ENCODE data around the gene SMG7.

The SMG7 gene

DNA sequence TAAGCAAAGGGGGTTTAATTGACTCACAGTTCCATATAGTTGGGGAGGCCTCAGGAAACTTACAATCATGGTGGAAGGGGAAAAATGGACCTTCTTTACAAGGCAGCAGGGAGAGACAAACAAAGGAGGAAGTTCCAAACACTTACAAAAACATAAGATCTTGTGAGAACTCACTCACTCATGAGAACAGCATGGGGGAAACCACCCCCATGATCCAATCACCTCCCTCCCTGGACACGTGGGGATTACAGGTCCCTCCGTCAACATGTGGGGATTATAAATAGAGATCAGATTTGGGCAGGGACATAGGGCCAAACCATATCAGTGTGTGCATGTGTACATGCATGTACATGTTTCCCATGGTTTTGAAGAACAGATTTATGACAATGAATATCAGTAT, 5.5 kb upstream of the SMG7 start:
- no peak for DNase-seq (ENCODE audit: low spot score)
- CTCF ChIA-PET, result no interaction called here
- POLR2A ChIA-PET (ENCODE audit: low non-redundant PET), result no interaction called here
- TF ChIP-seq, protein P1, sequence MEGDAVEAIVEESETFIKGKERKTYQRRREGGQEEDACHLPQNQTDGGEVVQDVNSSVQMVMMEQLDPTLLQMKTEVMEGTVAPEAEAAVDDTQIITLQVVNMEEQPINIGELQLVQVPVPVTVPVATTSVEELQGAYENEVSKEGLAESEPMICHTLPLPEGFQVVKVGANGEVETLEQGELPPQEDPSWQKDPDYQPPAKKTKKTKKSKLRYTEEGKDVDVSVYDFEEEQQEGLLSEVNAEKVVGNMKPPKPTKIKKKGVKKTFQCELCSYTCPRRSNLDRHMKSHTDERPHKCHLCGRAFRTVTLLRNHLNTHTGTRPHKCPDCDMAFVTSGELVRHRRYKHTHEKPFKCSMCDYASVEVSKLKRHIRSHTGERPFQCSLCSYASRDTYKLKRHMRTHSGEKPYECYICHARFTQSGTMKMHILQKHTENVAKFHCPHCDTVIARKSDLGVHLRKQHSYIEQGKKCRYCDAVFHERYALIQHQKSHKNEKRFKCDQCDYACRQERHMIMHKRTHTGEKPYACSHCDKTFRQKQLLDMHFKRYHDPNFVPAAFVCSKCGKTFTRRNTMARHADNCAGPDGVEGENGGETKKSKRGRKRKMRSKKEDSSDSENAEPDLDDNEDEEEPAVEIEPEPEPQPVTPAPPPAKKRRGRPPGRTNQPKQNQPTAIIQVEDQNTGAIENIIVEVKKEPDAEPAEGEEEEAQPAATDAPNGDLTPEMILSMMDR (conservative IDR thresholded peaks at IDR 0.05; ENCODE audit: low read depth), result no peak
- no peak overlapping the region for H3K27ac ChIP-seq

DNA sequence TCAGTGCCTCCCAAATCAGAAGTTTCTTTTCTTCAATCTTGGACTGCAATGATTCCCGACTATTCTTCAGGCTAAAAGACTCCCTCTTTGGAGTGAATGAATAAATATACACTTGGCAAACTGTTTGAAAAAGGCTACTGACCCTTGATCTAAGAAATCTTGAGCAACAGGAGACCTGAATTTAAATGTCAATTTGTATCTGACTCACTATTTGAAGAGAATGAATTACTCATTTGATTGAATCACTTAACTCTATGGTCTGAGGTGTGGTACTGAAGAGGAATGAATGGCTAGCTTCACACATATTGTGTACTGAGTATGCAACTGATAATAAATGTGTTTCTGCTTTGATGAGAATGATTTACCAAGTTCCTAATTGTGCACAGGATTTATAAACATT, 4.6 kb upstream of the SMG7 start:
- no peak overlapping the region for H3K27ac ChIP-seq
- DNase-seq (ENCODE audit: low spot score), result peak; percentile 61

DNA sequence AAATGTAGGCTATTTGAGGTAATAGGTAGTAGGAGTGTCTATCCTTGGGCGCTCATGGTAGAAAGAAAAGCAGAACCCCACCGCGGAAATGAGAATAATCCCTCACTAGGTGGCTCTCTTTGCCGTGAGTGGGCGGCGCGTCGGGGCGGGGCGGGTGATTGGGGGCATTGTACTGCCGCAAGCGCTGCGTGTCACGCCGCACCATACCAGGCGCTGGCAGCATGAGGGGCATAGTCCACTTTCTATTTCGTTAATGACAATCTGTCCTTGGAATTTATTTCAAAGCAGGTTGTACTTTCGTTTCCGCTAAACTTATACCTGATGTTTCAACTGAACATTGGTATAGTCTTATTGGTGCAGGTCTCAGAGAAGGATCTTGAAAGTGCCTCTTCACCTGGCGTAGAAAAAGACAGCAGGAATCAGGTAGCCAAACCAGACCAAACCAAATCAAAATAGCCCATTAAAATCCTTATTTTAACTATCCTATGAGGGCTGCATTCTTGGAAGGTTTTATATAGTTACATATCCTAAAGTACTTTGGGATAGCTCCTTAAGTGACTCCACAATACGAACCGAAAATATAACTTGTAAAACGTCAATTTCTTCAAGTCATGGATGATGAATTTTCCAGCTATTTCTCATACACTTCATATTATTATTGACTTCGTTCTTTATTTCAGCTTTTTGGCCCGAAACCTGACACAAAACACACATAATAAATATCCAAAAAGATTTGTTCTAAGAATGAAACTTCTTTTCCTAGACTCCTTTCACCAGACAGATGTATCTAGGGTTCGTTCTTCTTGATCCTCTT, 1.9 kb upstream of the SMG7 start:
- H3K27ac ChIP-seq, result peak overlapping the region; percentile 97
- CTCF ChIA-PET, result no interaction called here
- POLR2A ChIA-PET (ENCODE audit: low non-redundant PET), result interaction anchor here (0.6 kb wide), 2 partner anchors 55 to 379 kb away, joined by 3 to 7 read pairs; no protein-coding TSS in a partner anchor
- TF ChIP-seq, protein P1 (conservative IDR thresholded peaks at IDR 0.05; ENCODE audit: low read depth), result peak; percentile 71
- peak; percentile 71 for DNase-seq (ENCODE audit: low spot score)

More for the DNA sequence above, 4.6 kb upstream of the SMG7 start:
- ChIA-PET CTCF (no interaction called here), POLR2A (ENCODE audit: low non-redundant PET) (no interaction called here)
- TF ChIP-seq, protein P1 (conservative IDR thresholded peaks at IDR 0.05; ENCODE audit: low read depth), result no peak

DNA sequence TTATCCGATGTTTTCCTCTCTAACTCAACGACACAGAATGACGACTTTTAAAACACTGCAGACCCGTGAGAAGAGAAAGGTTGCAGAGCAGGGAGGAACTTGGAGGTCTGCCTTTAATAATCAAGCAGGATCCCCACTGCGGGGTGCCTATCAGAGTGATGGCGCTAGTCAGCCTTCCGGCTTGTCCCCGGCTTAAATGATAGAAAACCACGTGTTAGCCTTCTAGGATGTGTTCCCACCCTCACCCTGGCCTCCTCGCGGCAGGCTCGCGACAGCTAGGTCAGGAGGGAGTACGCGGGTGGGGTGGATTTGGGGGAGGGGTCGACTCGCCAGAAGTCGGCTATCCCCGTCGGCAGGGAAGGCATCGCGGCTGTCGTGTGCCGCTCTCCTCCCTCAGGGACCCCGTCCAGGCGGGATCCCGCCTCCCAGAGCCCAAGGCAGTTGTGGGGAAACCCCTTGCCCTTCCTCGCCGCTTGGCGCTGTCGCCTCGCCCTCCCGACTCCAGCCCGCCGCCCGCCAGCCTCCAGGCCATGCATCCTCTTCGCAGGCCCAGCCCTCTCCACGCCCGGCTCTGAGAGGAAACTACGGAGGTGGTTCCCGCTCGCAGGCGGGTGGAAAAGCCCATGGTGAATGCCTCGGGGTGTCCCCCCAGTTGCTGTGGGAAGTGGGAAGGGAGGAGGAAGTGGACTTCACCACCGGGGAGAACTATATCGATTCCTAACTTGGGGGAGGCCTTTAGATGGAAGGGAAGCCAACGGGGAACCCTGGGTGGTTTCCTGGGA, 1.1 kb upstream of the SMG7 start:
- peak; percentile 59 for DNase-seq (ENCODE audit: low spot score)
- TF ChIP-seq, protein P1 (conservative IDR thresholded peaks at IDR 0.05; ENCODE audit: low read depth), result no peak
- CTCF ChIA-PET, result no interaction called here
- POLR2A ChIA-PET (ENCODE audit: low non-redundant PET), result interaction anchor here (0.6 kb wide), 2 partner anchors 54 to 380 kb away, joined by 3 to 7 read pairs; no protein-coding TSS in a partner anchor
- H3K27ac ChIP-seq, result peak overlapping the region; percentile 97

DNA sequence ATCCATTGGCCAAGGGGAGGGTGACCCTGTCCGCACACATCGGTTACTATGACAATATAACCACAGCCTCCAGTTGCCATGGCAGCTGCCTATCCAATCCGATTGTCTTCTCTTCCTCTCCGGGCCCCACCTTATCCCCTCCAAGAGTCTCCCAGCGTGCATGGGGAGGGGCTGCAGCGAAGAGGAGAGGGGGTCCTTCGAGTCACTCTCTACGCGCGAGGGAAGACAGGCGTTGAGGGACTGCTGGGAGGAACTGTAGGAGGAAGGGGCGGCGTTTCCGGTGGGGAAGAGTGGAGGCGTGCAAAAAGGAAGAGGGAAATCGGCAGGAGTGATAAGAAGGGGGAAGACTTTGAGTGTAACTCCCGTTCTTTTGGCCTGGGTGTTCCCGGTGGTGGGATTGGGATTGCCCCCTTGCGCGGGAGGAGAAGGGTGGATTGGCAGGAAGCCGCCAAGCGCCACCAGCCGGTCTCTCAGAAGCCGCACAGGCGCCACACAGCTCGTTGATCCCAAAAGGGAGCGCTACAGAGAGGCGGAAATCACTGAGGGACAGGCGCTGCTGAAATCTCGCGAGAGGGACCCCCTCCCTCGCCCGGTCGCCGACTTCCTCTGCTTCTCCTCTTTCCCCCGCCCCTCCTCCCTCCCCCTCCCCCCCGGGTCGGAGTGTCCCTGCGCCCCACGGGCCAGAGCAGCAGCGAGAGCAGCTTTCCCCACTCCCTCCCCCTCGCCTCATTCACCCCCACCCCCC, 384 bp upstream of the SMG7 start:
- TF ChIP-seq, protein P1 (conservative IDR thresholded peaks at IDR 0.05; ENCODE audit: low read depth), result no peak
- ChIA-PET POLR2A (ENCODE audit: low non-redundant PET) (no interaction called here), CTCF (no interaction called here)
- H3K27ac ChIP-seq, result peak overlapping the region; percentile 97
- DNase-seq (ENCODE audit: low spot score), result peak; percentile 94

DNA sequence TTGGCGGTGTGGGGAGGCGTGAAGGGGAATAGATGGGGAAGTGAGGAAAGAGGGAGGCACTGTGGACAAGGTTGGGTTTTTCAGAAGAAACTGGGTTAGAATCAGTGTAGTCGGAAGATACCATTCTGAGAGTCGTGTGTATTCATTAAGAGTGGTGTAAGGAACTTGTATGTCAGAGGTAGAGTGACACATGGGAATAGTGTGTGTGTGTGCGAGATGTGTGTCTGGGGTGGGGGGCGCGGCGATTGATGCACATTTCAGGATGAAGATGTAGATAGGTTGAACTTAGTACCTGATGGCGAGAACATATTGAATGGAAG, 878 bp downstream of the SMG7 start:
- DNase-seq (ENCODE audit: low spot score), result no peak
- H3K27ac ChIP-seq, result peak overlapping the region; percentile 97
- CTCF ChIA-PET, result no interaction called here

More for the DNA sequence above, 878 bp downstream of the SMG7 start:
- TF ChIP-seq, protein P1 (conservative IDR thresholded peaks at IDR 0.05; ENCODE audit: low read depth), result no peak
- POLR2A ChIA-PET (ENCODE audit: low non-redundant PET), result no interaction called here
